ENCODE measurements around the gene OR6X1.

GRCh38 chr11:123718063-123718462 lies 36.3 kb downstream of the OR6X1 start:
- TF ChIP-seq YY1 (IDR thresholded peaks at IDR 0.05; ENCODE audit: insufficient read depth, insufficient read length) (no peak), ZNF274 (IDR thresholded peaks at IDR 0.05; ENCODE audit: low read depth, low read length) (no peak)
